Neural cell (in vitro differentiated cells): ENCODE measurements around the gene MRPL58.
"Not testable (repeated sequence)": the region's sequence is repeated elsewhere in the genome, so short reads cannot be mapped to it uniquely, and the experiment has no call there.

Experiments used
- CTCF ChIP-seq: fragments of 450-650 bp; IDR thresholded peaks from 2 replicates; pipeline ENCODE4 v1.5.1; 2014; ENCODE audit warnings: antibody characterized with exemption, mild to moderate bottlenecking, moderate library complexity; ENCODE audit not compliant: poor library complexity, severe bottlenecking
- EP300 ChIP-seq: fragments of 450-650 bp; conservative IDR thresholded peaks from 2 replicates; pipeline ENCODE4 v1.6.1; 2014; ENCODE audit warnings: antibody characterized with exemption, mild to moderate bottlenecking, moderate library complexity; ENCODE audit not compliant: poor library complexity, severe bottlenecking
- EZH2 ChIP-seq: fragments of 200-600, 300-800 bp; shearing (Covaris generic), sonication (generic); IDR thresholded peaks from 2 replicates; pipeline ENCODE4 v1.6.1; 2014; ENCODE audit warnings: antibody characterized with exemption, low read length, borderline replicate concordance, mild to moderate bottlenecking; ENCODE audit not compliant: insufficient read depth, poor library complexity, severe bottlenecking
- MXI1 ChIP-seq: fragments of 450-650 bp; conservative IDR thresholded peaks from 2 replicates; pipeline ENCODE4 v1.6.1; 2014; ENCODE audit warnings: antibody characterized with exemption, mild to moderate bottlenecking; ENCODE audit not compliant: poor library complexity, severe bottlenecking
- POLR2AphosphoS5 ChIP-seq: IDR thresholded peaks from 2 replicates; pipeline ENCODE4 v1.6.1; 2012
- RAD21 ChIP-seq: fragments of 450-650 bp; conservative IDR thresholded peaks from 2 replicates; pipeline ENCODE4 v1.6.1; 2014; ENCODE audit warnings: antibody characterized with exemption, mild to moderate bottlenecking, moderate library complexity
- REST ChIP-seq: IDR thresholded peaks from 2 replicates; pipeline ENCODE4 v1.6.1; 2012; ENCODE audit warnings: borderline replicate concordance
- SMC3 ChIP-seq: fragments of 450-650 bp; conservative IDR thresholded peaks from 2 replicates; pipeline ENCODE4 v1.6.1; 2014; ENCODE audit warnings: antibody characterized with exemption, mild to moderate bottlenecking, moderate library complexity; ENCODE audit not compliant: poor library complexity
- TAF1 ChIP-seq: IDR thresholded peaks from 2 replicates; pipeline ENCODE4 v1.6.1; 2012; ENCODE audit warnings: low read depth

DNA sequence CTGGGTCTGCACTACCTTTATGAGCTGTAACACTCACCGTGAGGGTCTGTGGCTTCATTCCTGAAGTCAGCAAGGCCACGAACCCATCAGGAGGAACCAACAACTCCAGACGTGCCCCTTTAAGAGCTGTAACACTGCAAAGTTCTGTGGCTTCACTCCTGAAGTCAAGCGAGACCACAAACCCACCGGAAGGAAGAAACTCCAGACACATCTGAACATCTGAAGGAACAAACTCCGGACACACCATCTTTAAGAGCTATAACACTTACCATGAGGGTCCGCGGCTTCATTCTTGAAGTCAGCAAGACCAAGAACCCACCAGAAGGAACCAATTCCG lies 12.9 kb downstream of the MRPL58 start:
- TF ChIP-seq CTCF, POLR2AphosphoS5, RAD21, TAF1, EZH2, EP300, REST, SMC3, MXI1: not testable (repeated sequence)
